Stimulated activated CD8-positive, alpha-beta memory T cell treated with anti-CD3 and anti-CD28 coated beads, Interleukin-4, amount 100 ng/mL, for 4 hours (primary cell): ENCODE results near the gene SLC15A1.

Source experiments
- DNase-seq, 2 donors: peaks; one replicate each; pipeline ENCODE4 v3.0.0-alpha.2; 2020; ENCODE audit warnings: low read depth in 2 of 2, low spot score in 1 of 2

The SLC15A1 gene

GRCh38 chr13:98707281-98707999, 45.0 kb downstream of the SLC15A1 start:
- DNase-seq = no peak

- no peak for DNase-seq
Observed at GRCh38 chr13:98706446-98707110, 45.9 kb downstream of the SLC15A1 start.

- DNase-seq = no peak
Observed at GRCh38 chr13:98697791-98698190, 54.7 kb downstream of the SLC15A1 start.

- no peak for DNase-seq
Observed at GRCh38 chr13:98693756-98694155, 58.7 kb downstream of the SLC15A1 start.

GRCh38 chr13:98691360-98691759, 61.1 kb downstream of the SLC15A1 start:
- DNase-seq = no peak

GRCh38 chr13:98690348-98691022, 62.0 kb downstream of the SLC15A1 start:
- DNase-seq = no peak

GRCh38 chr13:98689347-98689968, 63.0 kb downstream of the SLC15A1 start:
- DNase-seq = no peak

- DNase-seq = no peak
Observed at GRCh38 chr13:98688373-98688772, 64.1 kb downstream of the SLC15A1 start.

GRCh38 chr13:98687319-98687718, 65.2 kb downstream of the SLC15A1 start:
- DNase-seq = no peak

- DNase-seq = no peak
Observed at GRCh38 chr13:98686270-98686669, 66.2 kb downstream of the SLC15A1 start.

- DNase-seq = no peak
Observed at GRCh38 chr13:98685146-98685545, 67.3 kb downstream of the SLC15A1 start.

GRCh38 chr13:98681049-98681448, 71.4 kb downstream of the SLC15A1 start:
- DNase-seq = no peak

GRCh38 chr13:98678741-98679140, 73.7 kb downstream of the SLC15A1 start:
- no peak for DNase-seq

- no peak for DNase-seq
Observed at GRCh38 chr13:98677398-98677797, 75.1 kb downstream of the SLC15A1 start.

- no peak for DNase-seq
Observed at GRCh38 chr13:98676239-98676638, 76.2 kb downstream of the SLC15A1 start.

GRCh38 chr13:98675837-98676236, 76.6 kb downstream of the SLC15A1 start:
- no peak for DNase-seq

GRCh38 chr13:98675066-98675465, 77.4 kb downstream of the SLC15A1 start:
- DNase-seq = no peak

- peak in 1 of 2 donors; percentile 17 for DNase-seq
Observed at GRCh38 chr13:98672947-98673613, 79.4 kb downstream of the SLC15A1 start.

GRCh38 chr13:98668155-98668554, 84.3 kb downstream of the SLC15A1 start:
- DNase-seq = no peak

- no peak for DNase-seq
Observed at GRCh38 chr13:98665638-98665995, 86.9 kb downstream of the SLC15A1 start.

- no peak for DNase-seq
Observed at GRCh38 chr13:98664924-98665637, 87.4 kb downstream of the SLC15A1 start.
